ENCODE data around the gene TRAF3IP1. TPM values are rescaled to one million over a fixed set of nuclear protein-coding genes. Genes with fewer than 3 reads are reported as not detected.
A peak's percentile ranks its signal among the peaks of the same experiment; 100 is the strongest.

The TRAF3IP1 gene
- total RNA-seq, 2 donors from 2014 or later = 16.2 to 18.5 TPM

- no peaks in the 10 kb centered on the region for H3K9me3 ChIP-seq
- no peaks in the 10 kb centered on the region for H3K4me1 ChIP-seq
- no peak for TF ChIP-seq CTCF (IDR thresholded peaks at IDR 0.05)
- intact Hi-C loops (cut with DNase I) = no loop called here
- peak; percentile 7 for DNase-seq
- no peak overlapping the region for H3K4me3 ChIP-seq
- H3K36me3 ChIP-seq = no peaks in the 10 kb centered on the region
- H3K27ac ChIP-seq = no peak overlapping the region
- H3K9ac ChIP-seq (ENCODE audit: low read depth in 2 of 2, low read length in 2 of 2) = no peak overlapping the region
- H3K27me3 ChIP-seq = no peaks in the 10 kb centered on the region
Measured at GRCh38 chr2:238341536-238341935, 21.2 kb downstream of the TRAF3IP1 start.

GRCh38 chr2:238344035-238344434, 23.7 kb downstream of the TRAF3IP1 start:
- no peak overlapping the region for H3K9ac ChIP-seq (ENCODE audit: low read depth in 2 of 2, low read length in 2 of 2)
- no peaks in the 10 kb centered on the region for H3K9me3 ChIP-seq
- no peaks in the 10 kb centered on the region for H3K36me3 ChIP-seq
- no peaks in the 10 kb centered on the region for H3K4me1 ChIP-seq
- H3K27ac ChIP-seq = no peak overlapping the region
- H3K4me3 ChIP-seq = no peak overlapping the region
- DNase-seq = no peak
- H3K27me3 ChIP-seq = no peaks in the 10 kb centered on the region
- TF ChIP-seq CTCF (IDR thresholded peaks at IDR 0.05) = no peak
- intact Hi-C loops (cut with DNase I) = no loop called here

- intact Hi-C loops (cut with DNase I) = no loop called here
- Histone ChIP-seq H3K9me3 (no peaks in the 10 kb centered on the region), H3K4me1 (no peaks in the 10 kb centered on the region), H3K9ac (ENCODE audit: low read depth in 2 of 2, low read length in 2 of 2) (no peak overlapping the region), H3K27ac (no peak overlapping the region), H3K36me3 (no peaks in the 10 kb centered on the region), H3K4me3 (no peak overlapping the region), H3K27me3 (no peaks in the 10 kb centered on the region)
- DNase-seq = no peak
- TF ChIP-seq CTCF (IDR thresholded peaks at IDR 0.05) = no peak
Measured at GRCh38 chr2:238344517-238344916, 24.2 kb downstream of the TRAF3IP1 start.

- Histone ChIP-seq H3K27ac (no peak overlapping the region), H3K4me1 (no peaks in the 10 kb centered on the region), H3K4me3 (no peak overlapping the region), H3K9me3 (no peaks in the 10 kb centered on the region), H3K36me3 (no peaks in the 10 kb centered on the region), H3K27me3 (no peaks in the 10 kb centered on the region), H3K9ac (ENCODE audit: low read depth in 2 of 2, low read length in 2 of 2) (no peak overlapping the region)
- no peak for DNase-seq
- no peak for TF ChIP-seq CTCF (IDR thresholded peaks at IDR 0.05)
- intact Hi-C loops (cut with DNase I) = no loop called here
Measured at GRCh38 chr2:238345297-238345968, 25.1 kb downstream of the TRAF3IP1 start.

GRCh38 chr2:238346544-238346943, 26.2 kb downstream of the TRAF3IP1 start:
- no peaks in the 10 kb centered on the region for H3K9me3 ChIP-seq
- TF ChIP-seq CTCF (IDR thresholded peaks at IDR 0.05) = no peak
- no peak overlapping the region for H3K4me3 ChIP-seq
- intact Hi-C loops (cut with DNase I) = no loop called here
- H3K27ac ChIP-seq = no peak overlapping the region
- no peak overlapping the region for H3K9ac ChIP-seq (ENCODE audit: low read depth in 2 of 2, low read length in 2 of 2)
- H3K4me1 ChIP-seq = no peaks in the 10 kb centered on the region
- no peaks in the 10 kb centered on the region for H3K36me3 ChIP-seq
- DNase-seq = peak; percentile 10
- H3K27me3 ChIP-seq = no peaks in the 10 kb centered on the region

Data from colonic mucosa (tissue), 4 donors.